ENCODE results near the gene LILRA6.

DNA sequence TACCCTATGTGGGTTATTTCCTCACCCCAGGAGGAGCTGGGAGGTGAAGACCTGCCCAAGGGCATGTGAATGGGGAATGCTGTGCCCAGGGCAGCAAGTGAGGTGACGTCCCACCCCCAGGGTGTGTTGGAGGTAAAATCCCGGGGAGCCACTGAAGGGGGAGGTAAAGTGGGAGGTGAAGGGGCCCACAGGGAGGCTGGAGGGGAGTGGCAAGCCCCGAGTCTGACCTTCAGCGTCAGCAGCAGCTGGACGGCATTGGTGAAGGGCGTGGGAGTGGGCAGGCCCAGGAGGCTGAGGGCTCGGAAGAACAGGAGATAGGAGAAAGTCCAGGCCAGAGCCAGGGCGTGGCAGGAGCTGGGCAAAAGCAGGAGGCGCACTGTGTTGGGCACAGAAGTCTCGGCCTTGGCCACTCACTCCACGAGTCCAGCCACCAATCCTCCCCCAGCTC is 55.6 kb downstream of the LILRA6 start:
- TF ChIP-seq, protein P1, sequence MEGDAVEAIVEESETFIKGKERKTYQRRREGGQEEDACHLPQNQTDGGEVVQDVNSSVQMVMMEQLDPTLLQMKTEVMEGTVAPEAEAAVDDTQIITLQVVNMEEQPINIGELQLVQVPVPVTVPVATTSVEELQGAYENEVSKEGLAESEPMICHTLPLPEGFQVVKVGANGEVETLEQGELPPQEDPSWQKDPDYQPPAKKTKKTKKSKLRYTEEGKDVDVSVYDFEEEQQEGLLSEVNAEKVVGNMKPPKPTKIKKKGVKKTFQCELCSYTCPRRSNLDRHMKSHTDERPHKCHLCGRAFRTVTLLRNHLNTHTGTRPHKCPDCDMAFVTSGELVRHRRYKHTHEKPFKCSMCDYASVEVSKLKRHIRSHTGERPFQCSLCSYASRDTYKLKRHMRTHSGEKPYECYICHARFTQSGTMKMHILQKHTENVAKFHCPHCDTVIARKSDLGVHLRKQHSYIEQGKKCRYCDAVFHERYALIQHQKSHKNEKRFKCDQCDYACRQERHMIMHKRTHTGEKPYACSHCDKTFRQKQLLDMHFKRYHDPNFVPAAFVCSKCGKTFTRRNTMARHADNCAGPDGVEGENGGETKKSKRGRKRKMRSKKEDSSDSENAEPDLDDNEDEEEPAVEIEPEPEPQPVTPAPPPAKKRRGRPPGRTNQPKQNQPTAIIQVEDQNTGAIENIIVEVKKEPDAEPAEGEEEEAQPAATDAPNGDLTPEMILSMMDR (IDR thresholded peaks at IDR 0.05; ENCODE audit: insufficient read depth, low read length, poor library complexity, severe bottlenecking): no peak
- no peak for TF ChIP-seq EZH2phosphoT487 (conservative IDR thresholded peaks at IDR 0.05; ENCODE audit: low read length)
